Measurements from ENCODE around the gene ACTRT2. TPM values are rescaled to one million over a fixed set of nuclear protein-coding genes. Genes with fewer than 3 reads are reported as not detected.

Gene ACTRT2
- total RNA-seq, 1 donor from 2014 or later = not detected

- H3K27ac Mint-ChIP-seq (ENCODE audit: unreplicated experiment) = no peak overlapping the region
- no peak overlapping the region for H3K4me3 Mint-ChIP-seq (ENCODE audit: unreplicated experiment)
- H3K4me1 Mint-ChIP-seq (ENCODE audit: unreplicated experiment) = no peaks in the 10 kb centered on the region
- no peaks in the 10 kb centered on the region for H3K9me3 Mint-ChIP-seq (ENCODE audit: unreplicated experiment)
- no peak for DNase-seq (ENCODE audit: low spot score)
- H3K27me3 Mint-ChIP-seq (ENCODE audit: unreplicated experiment) = peaks cover 5% of the 10 kb centered on the region
- H3K36me3 Mint-ChIP-seq (ENCODE audit: low read depth, unreplicated experiment) = peaks cover 4% of the 10 kb centered on the region
- no peak for TF ChIP-seq CTCF (IDR thresholded peaks at IDR 0.05; ENCODE audit: unreplicated experiment)
These were observed 30.7 kb upstream of the ACTRT2 start for GRCh38 chr1:2990376-2991115.

GRCh38 chr1:2991753-2992495 is 29.3 kb upstream of the ACTRT2 start:
- no peaks in the 10 kb centered on the region for H3K36me3 Mint-ChIP-seq (ENCODE audit: low read depth, unreplicated experiment)
- no peaks in the 10 kb centered on the region for H3K9me3 Mint-ChIP-seq (ENCODE audit: unreplicated experiment)
- H3K4me3 Mint-ChIP-seq (ENCODE audit: unreplicated experiment) = no peak overlapping the region
- no peak for DNase-seq (ENCODE audit: low spot score)
- H3K27me3 Mint-ChIP-seq (ENCODE audit: unreplicated experiment) = peaks cover 2% of the 10 kb centered on the region
- no peak overlapping the region for H3K27ac Mint-ChIP-seq (ENCODE audit: unreplicated experiment)
- no peaks in the 10 kb centered on the region for H3K4me1 Mint-ChIP-seq (ENCODE audit: unreplicated experiment)
- TF ChIP-seq CTCF (IDR thresholded peaks at IDR 0.05; ENCODE audit: unreplicated experiment) = no peak

GRCh38 chr1:2998503-2999100 is 22.7 kb upstream of the ACTRT2 start:
- Mint-ChIP-seq H3K4me1 (ENCODE audit: unreplicated experiment) (no peaks in the 10 kb centered on the region), H3K4me3 (ENCODE audit: unreplicated experiment) (no peak overlapping the region), H3K27me3 (ENCODE audit: unreplicated experiment) (peaks cover 3% of the 10 kb centered on the region), H3K36me3 (ENCODE audit: low read depth, unreplicated experiment) (no peaks in the 10 kb centered on the region), H3K27ac (ENCODE audit: unreplicated experiment) (no peak overlapping the region), H3K9me3 (ENCODE audit: unreplicated experiment) (no peaks in the 10 kb centered on the region)
- DNase-seq (ENCODE audit: low spot score) = no peak
- TF ChIP-seq CTCF (IDR thresholded peaks at IDR 0.05; ENCODE audit: unreplicated experiment) = no peak

- Mint-ChIP-seq H3K9me3 (ENCODE audit: unreplicated experiment) (no peaks in the 10 kb centered on the region), H3K4me1 (ENCODE audit: unreplicated experiment) (no peaks in the 10 kb centered on the region), H3K36me3 (ENCODE audit: low read depth, unreplicated experiment) (no peaks in the 10 kb centered on the region), H3K4me3 (ENCODE audit: unreplicated experiment) (no peak overlapping the region), H3K27ac (ENCODE audit: unreplicated experiment) (no peak overlapping the region), H3K27me3 (ENCODE audit: unreplicated experiment) (peaks cover 3% of the 10 kb centered on the region)
- TF ChIP-seq CTCF (IDR thresholded peaks at IDR 0.05; ENCODE audit: unreplicated experiment) = no peak
- no peak for DNase-seq (ENCODE audit: low spot score)
These were observed 22.1 kb upstream of the ACTRT2 start for GRCh38 chr1:2999138-2999537.

Data from endothelial cell (in vitro differentiated cells).